Mesothelial cell of epicardium (in vitro differentiated cells): ENCODE data around the gene PRODH2. TPM values are rescaled to one million over a fixed set of nuclear protein-coding genes. Genes with fewer than 3 reads are reported as not detected.
"Not testable (repeated sequence)": the region's sequence is repeated elsewhere in the genome, so short reads cannot be mapped to it uniquely, and the experiment has no call there.

Experiments
- DNase-seq, 2 experiments: peaks; one replicate each; pipeline ENCODE4 v3.0.0; 2021; ENCODE audit warnings: low spot score in 2 of 2; ENCODE audit not compliant: unreplicated experiment in 2 of 2
- H3K27ac Mint-ChIP-seq: 2 replicates; pipeline ENCODE4 v1.8.0; 2021; ENCODE audit warnings: mixed read lengths
- H3K27me3 Mint-ChIP-seq: 2 replicates; pipeline ENCODE4 v1.8.0; 2021; ENCODE audit warnings: low read depth, mixed read lengths
- H3K36me3 Mint-ChIP-seq: 2 replicates; pipeline ENCODE4 v1.8.0; 2021; ENCODE audit warnings: mixed read lengths
- H3K4me1 Mint-ChIP-seq: 2 replicates; pipeline ENCODE4 v1.8.0; 2021; ENCODE audit warnings: mixed read lengths
- H3K4me3 Mint-ChIP-seq: 2 replicates; pipeline ENCODE4 v1.8.0; 2021; ENCODE audit warnings: mild to moderate bottlenecking, moderate library complexity, mixed read lengths
- H3K9me3 Mint-ChIP-seq: 2 replicates; pipeline ENCODE4 v1.8.0; 2021; ENCODE audit warnings: mixed read lengths
- total RNA-seq: library from RNA; stranded (reverse); gene quantifications from 3 replicates; pipeline ENCODE4 v1.2.1, GENCODE V29; 2021
- TF ChIP-seq, protein P1 (sequence below): fragments of 200-600 bp; sonication (generic); IDR thresholded peaks from one replicate; pipeline ENCODE4 v1.5.0; 2021; ENCODE audit warnings: antibody characterized with exemption; ENCODE audit not compliant: unreplicated experiment

The PRODH2 gene
- total RNA-seq, 1 donor from 2014 or later = not detected

DNA sequence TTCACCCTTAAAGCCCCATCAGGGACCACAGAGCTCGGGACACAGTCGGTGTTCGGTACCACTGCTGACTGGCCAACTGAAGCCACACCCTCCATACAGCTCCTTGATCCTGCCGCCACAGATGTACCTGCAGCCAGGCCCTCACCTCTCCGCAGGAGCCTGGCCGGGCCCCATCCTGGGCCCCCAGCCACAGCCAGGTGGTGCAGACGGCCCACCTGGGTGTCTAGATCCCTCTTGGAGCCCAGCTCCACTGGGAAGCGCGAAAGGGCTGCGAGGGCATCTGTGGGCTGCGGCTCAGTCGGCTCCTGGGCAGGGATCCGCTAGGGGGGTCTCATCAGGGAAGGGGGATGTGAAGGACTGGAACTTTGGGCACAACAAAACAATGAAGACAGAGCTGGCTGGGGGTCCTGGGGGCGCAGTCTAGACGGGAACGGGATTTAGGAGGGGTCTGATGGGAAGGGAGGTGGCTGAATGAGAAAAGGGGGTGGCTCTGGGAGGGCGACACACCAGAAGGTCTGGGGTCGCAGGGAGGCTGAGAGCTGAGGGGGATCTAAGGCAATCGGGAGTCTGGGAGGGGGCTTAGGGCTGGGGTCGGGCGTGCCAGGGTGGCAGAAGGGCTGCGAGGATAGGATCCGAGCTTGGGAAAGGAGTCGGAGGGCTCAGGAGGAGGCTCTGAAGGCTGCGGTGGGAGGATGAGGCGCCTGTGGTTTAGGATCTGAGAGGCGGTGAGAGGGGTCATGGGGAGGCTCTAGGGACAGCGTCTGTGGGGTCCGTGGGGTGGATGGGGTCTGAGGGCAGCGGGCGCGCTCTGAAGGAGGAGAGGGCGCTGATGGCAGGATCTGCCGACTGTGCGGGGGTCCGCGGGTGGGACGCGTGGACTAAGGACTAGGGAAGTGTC, 15.8 kb downstream of the PRODH2 start:
- H3K4me3 Mint-ChIP-seq = no peak overlapping the region
- TF ChIP-seq, protein P1, sequence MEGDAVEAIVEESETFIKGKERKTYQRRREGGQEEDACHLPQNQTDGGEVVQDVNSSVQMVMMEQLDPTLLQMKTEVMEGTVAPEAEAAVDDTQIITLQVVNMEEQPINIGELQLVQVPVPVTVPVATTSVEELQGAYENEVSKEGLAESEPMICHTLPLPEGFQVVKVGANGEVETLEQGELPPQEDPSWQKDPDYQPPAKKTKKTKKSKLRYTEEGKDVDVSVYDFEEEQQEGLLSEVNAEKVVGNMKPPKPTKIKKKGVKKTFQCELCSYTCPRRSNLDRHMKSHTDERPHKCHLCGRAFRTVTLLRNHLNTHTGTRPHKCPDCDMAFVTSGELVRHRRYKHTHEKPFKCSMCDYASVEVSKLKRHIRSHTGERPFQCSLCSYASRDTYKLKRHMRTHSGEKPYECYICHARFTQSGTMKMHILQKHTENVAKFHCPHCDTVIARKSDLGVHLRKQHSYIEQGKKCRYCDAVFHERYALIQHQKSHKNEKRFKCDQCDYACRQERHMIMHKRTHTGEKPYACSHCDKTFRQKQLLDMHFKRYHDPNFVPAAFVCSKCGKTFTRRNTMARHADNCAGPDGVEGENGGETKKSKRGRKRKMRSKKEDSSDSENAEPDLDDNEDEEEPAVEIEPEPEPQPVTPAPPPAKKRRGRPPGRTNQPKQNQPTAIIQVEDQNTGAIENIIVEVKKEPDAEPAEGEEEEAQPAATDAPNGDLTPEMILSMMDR = no peak
- no peak for DNase-seq

GRCh38 chr19:35795564-35795963, 17.1 kb downstream of the PRODH2 start:
- H3K4me3 Mint-ChIP-seq, H3K9me3 Mint-ChIP-seq, H3K27ac Mint-ChIP-seq, H3K4me1 Mint-ChIP-seq, H3K36me3 Mint-ChIP-seq, DNase-seq: not testable (repeated sequence)
- peaks cover 62% of the 10 kb centered on the region for H3K27me3 Mint-ChIP-seq

More for the DNA sequence above, 15.8 kb downstream of the PRODH2 start:
- Mint-ChIP-seq H3K9me3 (no peaks in the 10 kb centered on the region), H3K27ac (no peak overlapping the region), H3K4me1 (no peaks in the 10 kb centered on the region), H3K27me3 (peaks cover 67% of the 10 kb centered on the region), H3K36me3 (no peaks in the 10 kb centered on the region)

DNA sequence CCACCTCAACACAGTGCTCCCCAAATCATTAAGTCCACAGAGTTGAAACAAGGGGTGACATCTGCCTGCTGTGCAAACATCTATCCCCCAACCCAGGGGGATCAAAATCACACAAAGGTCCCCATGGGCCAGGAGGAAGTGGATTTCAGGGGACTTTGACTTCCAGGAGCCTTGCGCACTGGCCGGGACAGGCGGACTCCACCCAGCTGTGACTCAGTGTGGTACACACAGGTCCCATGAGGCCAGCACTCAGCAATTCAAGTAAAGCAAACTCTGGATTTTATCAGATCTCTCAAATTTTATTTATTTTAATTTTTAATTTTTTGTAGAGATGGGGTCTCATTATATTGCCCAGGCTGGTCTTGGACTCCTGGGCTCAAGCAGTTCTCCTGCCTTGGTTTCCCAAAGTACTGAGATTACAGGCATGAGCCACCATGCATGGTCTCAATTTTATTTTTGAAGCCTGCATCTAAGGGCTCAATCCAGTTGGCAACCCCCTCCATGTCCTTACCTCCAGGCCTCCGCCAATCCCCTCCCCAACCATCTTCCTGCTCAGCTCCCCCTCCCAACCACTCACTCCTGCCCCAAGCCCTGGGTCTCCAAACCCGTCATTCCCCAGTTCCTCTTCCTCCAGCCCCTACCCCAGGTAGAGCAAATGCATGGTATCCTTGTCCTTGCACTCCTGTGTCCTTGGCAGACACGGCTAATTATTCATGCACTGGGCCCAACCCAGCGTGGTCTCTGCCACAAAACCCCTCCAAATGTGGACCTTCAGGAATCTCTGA, 19.1 kb downstream of the PRODH2 start:
- no peaks in the 10 kb centered on the region for H3K4me1 Mint-ChIP-seq
- H3K27me3 Mint-ChIP-seq = peaks cover 45% of the 10 kb centered on the region

DNA sequence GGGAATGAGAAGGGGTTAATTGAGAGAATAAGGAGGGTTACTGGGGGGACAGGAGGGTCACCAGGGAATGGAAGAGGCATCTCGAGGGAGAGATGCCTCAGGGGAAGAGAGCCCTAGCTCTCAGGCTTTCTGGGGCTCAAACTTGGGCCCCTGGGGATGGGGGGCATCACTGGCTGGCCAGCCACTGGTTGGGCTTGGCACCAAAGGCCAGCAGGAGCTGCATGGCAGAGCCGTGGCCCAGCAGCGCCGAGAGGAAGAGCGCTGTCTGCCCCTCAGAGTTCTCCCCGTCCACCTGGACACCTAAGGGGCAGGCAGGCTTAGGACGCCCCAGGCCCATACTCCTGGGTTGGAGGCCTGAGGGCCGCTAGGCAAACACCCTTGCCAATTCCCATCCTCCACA, 19.8 kb downstream of the PRODH2 start:
- Mint-ChIP-seq H3K4me3 (no peak overlapping the region), H3K9me3 (no peaks in the 10 kb centered on the region), H3K4me1 (no peaks in the 10 kb centered on the region), H3K27ac (no peak overlapping the region), H3K36me3 (no peaks in the 10 kb centered on the region), H3K27me3 (peaks cover 40% of the 10 kb centered on the region)
- DNase-seq = no peak
- TF ChIP-seq, protein P1 = no peak

More for the DNA sequence above, 19.1 kb downstream of the PRODH2 start:
- no peak overlapping the region for H3K27ac Mint-ChIP-seq
- H3K4me3 Mint-ChIP-seq = no peak overlapping the region
- H3K9me3 Mint-ChIP-seq = no peaks in the 10 kb centered on the region
- TF ChIP-seq, protein P1 = no peak
- no peak for DNase-seq
- no peaks in the 10 kb centered on the region for H3K36me3 Mint-ChIP-seq

GRCh38 chr19:35792312-35792711, 20.3 kb downstream of the PRODH2 start:
- no peaks in the 10 kb centered on the region for H3K9me3 Mint-ChIP-seq
- H3K4me3 Mint-ChIP-seq = no peak overlapping the region
- no peaks in the 10 kb centered on the region for H3K4me1 Mint-ChIP-seq
- no peak overlapping the region for H3K27ac Mint-ChIP-seq
- no peaks in the 10 kb centered on the region for H3K36me3 Mint-ChIP-seq
- TF ChIP-seq, protein P1 = no peak
- peaks cover 34% of the 10 kb centered on the region for H3K27me3 Mint-ChIP-seq
- no peak for DNase-seq

- no peak for DNase-seq
- no peak overlapping the region for H3K4me3 Mint-ChIP-seq
- H3K27me3 Mint-ChIP-seq = peaks cover 29% of the 10 kb centered on the region
- TF ChIP-seq, protein P1 = no peak
- no peaks in the 10 kb centered on the region for H3K4me1 Mint-ChIP-seq
- H3K36me3 Mint-ChIP-seq = no peaks in the 10 kb centered on the region
- no peak overlapping the region for H3K27ac Mint-ChIP-seq
- H3K9me3 Mint-ChIP-seq = no peaks in the 10 kb centered on the region
Observed at GRCh38 chr19:35791814-35792279, 20.8 kb downstream of the PRODH2 start.
